ENCODE data around the gene LPIN3. TPM values are rescaled to one million over a fixed set of nuclear protein-coding genes. Genes with fewer than 3 reads are reported as not detected.

The LPIN3 gene
- polyA plus RNA-seq, 3 donors, result 0.01 TPM; not detected in 2

DNA sequence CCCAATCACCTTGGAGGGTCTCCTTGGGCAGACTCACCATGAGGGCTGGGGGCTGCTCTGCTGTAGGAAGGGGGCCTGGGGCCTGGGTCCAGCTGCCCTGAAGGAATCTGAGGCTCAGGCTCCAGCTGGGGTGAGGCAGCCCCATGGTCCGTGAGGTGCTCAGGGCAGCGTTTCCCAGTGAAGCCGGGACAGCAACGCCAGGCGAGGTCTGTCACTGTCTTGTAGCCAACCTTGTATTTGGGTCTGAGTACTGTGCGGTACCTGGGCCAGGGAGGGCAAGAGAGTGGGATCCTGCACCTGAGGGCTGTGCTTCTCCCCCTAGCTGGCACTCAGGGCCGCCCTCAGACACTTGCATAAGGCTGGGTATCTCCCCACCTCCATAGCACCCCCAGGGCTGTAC lies 23.0 kb downstream of the LPIN3 start:
- Histone ChIP-seq H3K36me3 (replicated peaks in 1 of 2; ENCODE audit: control insufficient read depth in 1 of 2, insufficient read depth in 2 of 2, low read length in 2 of 2) (no peaks in the 10 kb centered on the region), H3K4me3 (replicated peaks in 1 of 3; ENCODE audit: low read depth in 2 of 3, low read length in 3 of 3) (no peak overlapping the region), H3K79me2 (ENCODE audit: insufficient read depth, low read length) (no peaks in the 10 kb centered on the region), H3K4me1 (ENCODE audit: control insufficient read depth in 1 of 2, insufficient read depth in 2 of 2, low read length in 2 of 2) (no peaks in the 10 kb centered on the region), H3K9me3 (replicated peaks in 1 of 2; ENCODE audit: control insufficient read depth in 1 of 2, insufficient read depth in 1 of 2, low read length in 2 of 2) (no peaks in the 10 kb centered on the region), H3K27me3 (ENCODE audit: control insufficient read depth in 2 of 2, insufficient read depth in 2 of 2, low read length in 2 of 2) (peaks cover 17 to 33% of the 10 kb centered on the region in 2 donors), H3K9ac (ENCODE audit: insufficient read depth, low read length, poor library complexity, severe bottlenecking) (no peak overlapping the region), H2AFZ (ENCODE audit: insufficient read depth, low read depth, low read length, poor library complexity, severe bottlenecking) (no peak overlapping the region), H3K4me2 (replicated peaks; ENCODE audit: extremely low read depth, low read length, poor library complexity, severe bottlenecking) (no peak overlapping the region), H3K27ac (ENCODE audit: low read depth in 1 of 2, low read length in 2 of 2) (no peak overlapping the region), H4K20me1 (ENCODE audit: insufficient read depth, low read length) (no peaks in the 10 kb centered on the region)
- no peaks in the 10 kb centered on the region for H3K36me3 Mint-ChIP-seq
- peaks cover 0 to 8% (median 0%) of the 10 kb centered on the region in 7 donors for H3K9me3 Mint-ChIP-seq
- H3K27ac Mint-ChIP-seq, result no peak overlapping the region
- H3K27me3 Mint-ChIP-seq (ENCODE audit: low read depth in 3 of 3), result peaks cover 37 to 49% (median 40%) of the 10 kb centered on the region in 3 donors
- 99% methylated on average over 6 of the region's 7 CpGs for WGBS (ENCODE audit: insufficient coverage)
- TF ChIP-seq, protein P1, sequence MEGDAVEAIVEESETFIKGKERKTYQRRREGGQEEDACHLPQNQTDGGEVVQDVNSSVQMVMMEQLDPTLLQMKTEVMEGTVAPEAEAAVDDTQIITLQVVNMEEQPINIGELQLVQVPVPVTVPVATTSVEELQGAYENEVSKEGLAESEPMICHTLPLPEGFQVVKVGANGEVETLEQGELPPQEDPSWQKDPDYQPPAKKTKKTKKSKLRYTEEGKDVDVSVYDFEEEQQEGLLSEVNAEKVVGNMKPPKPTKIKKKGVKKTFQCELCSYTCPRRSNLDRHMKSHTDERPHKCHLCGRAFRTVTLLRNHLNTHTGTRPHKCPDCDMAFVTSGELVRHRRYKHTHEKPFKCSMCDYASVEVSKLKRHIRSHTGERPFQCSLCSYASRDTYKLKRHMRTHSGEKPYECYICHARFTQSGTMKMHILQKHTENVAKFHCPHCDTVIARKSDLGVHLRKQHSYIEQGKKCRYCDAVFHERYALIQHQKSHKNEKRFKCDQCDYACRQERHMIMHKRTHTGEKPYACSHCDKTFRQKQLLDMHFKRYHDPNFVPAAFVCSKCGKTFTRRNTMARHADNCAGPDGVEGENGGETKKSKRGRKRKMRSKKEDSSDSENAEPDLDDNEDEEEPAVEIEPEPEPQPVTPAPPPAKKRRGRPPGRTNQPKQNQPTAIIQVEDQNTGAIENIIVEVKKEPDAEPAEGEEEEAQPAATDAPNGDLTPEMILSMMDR (IDR thresholded peaks at IDR 0.05), result no peak
- H3K4me3 Mint-ChIP-seq, result no peak overlapping the region
- intact Hi-C loops (cut with micrococcal nuclease), result no loop called here
- H3K4me1 Mint-ChIP-seq, result no peaks in the 10 kb centered on the region
- DNase-seq, result no peak

DNA sequence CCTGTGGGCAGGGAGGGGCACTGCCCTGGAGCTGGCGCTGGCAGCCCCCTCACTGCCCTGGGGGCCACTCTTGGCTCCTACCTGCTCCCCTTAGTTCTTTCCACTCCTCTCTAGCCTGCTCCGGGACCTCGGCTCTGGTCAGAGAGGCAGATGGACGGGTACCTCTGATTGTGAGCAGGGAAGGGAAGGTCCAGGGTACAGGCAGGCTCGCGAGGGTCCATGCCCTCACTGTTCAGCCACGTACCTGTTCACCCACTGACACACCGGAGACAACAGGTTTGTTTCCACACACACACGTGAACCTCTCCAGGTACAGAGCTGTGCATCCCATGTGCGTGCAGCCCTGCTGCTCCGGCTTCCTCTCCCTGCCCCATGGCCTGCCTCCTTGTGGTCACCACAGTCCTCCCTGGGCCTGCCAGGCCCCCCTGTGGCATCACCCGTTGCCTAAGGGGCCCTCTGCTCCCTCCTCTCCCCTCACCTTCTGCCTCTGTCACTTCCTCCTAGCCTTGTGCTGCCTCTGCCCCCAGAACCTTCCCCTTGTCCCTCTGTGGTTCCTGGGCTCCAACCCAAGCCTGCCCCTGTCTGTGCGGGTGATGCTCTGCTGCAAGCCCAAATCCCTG lies 23.7 kb downstream of the LPIN3 start:
- no peaks in the 10 kb centered on the region for H3K4me1 Mint-ChIP-seq
- no peak overlapping the region for H3K4me2 ChIP-seq (replicated peaks; ENCODE audit: extremely low read depth, low read length, poor library complexity, severe bottlenecking)
- WGBS (ENCODE audit: insufficient coverage), result 71% methylated on average over 10 of the region's 13 CpGs

More for the DNA sequence above, 23.7 kb downstream of the LPIN3 start:
- H3K27ac ChIP-seq (ENCODE audit: low read depth in 1 of 2, low read length in 2 of 2), result no peak overlapping the region
- H3K36me3 ChIP-seq (replicated peaks in 1 of 2; ENCODE audit: control insufficient read depth in 1 of 2, insufficient read depth in 2 of 2, low read length in 2 of 2), result no peaks in the 10 kb centered on the region
- Mint-ChIP-seq H3K27me3 (ENCODE audit: low read depth in 3 of 3) (peaks cover 37 to 55% (median 45%) of the 10 kb centered on the region in 3 donors), H3K9me3 (peaks cover 0 to 8% (median 0%) of the 10 kb centered on the region in 7 donors), H3K27ac (no peak overlapping the region), H3K36me3 (no peaks in the 10 kb centered on the region), H3K4me3 (no peak overlapping the region)
- H3K27me3 ChIP-seq (ENCODE audit: control insufficient read depth in 2 of 2, insufficient read depth in 2 of 2, low read length in 2 of 2), result peaks cover 17 to 37% of the 10 kb centered on the region in 2 donors
- no peak overlapping the region for H2AFZ ChIP-seq (ENCODE audit: insufficient read depth, low read depth, low read length, poor library complexity, severe bottlenecking)
- no peak overlapping the region for H3K4me3 ChIP-seq (replicated peaks in 1 of 3; ENCODE audit: low read depth in 2 of 3, low read length in 3 of 3)
- no peak for DNase-seq
- no peaks in the 10 kb centered on the region for H3K79me2 ChIP-seq (ENCODE audit: insufficient read depth, low read length)
- H3K9me3 ChIP-seq (replicated peaks in 1 of 2; ENCODE audit: control insufficient read depth in 1 of 2, insufficient read depth in 1 of 2, low read length in 2 of 2), result no peaks in the 10 kb centered on the region
- intact Hi-C loops (cut with micrococcal nuclease), result no loop called here
- no peak overlapping the region for H3K9ac ChIP-seq (ENCODE audit: insufficient read depth, low read length, poor library complexity, severe bottlenecking)
- H4K20me1 ChIP-seq (ENCODE audit: insufficient read depth, low read length), result no peaks in the 10 kb centered on the region
- no peaks in the 10 kb centered on the region for H3K4me1 ChIP-seq (ENCODE audit: control insufficient read depth in 1 of 2, insufficient read depth in 2 of 2, low read length in 2 of 2)
- TF ChIP-seq, protein P1 (IDR thresholded peaks at IDR 0.05), result no peak
